Erythroblast (primary cell): ENCODE measurements around the gene GNAQ.

Source experiments
- DNase-seq, 2 experiments: peaks; one replicate each; lab custom pipeline; 2025; lab: John Stamatoyannopoulos, UW
- GATA1 ChIP-seq: IDR thresholded peaks from 2 replicates; pipeline ENCODE4 v1.6.1; 2011; ENCODE audit warnings: low read depth, mild to moderate bottlenecking, control low read depth, low read length, moderate library complexity
- POLR2A ChIP-seq: IDR thresholded peaks from 2 replicates; pipeline ENCODE4 v1.6.1; 2011; ENCODE audit warnings: mild to moderate bottlenecking, low read length

Gene GNAQ

DNA sequence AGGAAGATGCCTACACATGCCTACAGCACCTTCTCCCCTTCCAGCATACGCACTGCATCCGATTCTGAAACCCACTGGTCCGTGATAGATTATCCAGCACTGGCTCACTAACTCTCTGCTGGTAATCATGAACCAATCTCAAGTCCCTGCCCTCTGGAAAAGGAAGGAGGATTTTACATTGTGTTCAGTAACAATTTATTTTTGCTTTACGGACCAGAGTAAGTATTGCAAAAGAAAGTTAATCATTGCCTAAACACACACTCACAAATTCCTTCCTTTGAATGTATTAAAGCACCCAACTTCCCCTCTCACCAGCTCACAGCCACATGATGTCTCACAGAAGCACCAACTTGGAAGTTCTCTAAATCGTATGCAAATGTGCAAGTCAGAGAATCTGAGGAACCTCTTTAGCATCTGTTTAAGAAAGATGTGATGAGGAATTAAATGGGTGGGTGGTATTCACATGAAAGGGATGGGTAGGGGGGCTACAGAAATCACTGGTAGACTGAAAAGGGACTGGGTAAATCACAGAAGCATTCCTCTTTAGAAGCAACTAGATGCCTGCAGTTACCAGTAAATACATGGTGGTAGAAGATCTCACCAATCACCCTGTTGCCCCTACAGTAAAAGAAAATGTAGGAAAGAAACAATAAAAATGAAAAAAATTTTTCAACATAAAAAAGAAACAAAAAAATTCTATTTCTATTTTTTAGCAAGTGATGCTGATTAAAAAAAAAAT, 8.4 kb downstream of the GNAQ start:
- DNase-seq = peak; percentile 54 to 58
- TF ChIP-seq POLR2A (no peak), GATA1 (no peak)

DNA sequence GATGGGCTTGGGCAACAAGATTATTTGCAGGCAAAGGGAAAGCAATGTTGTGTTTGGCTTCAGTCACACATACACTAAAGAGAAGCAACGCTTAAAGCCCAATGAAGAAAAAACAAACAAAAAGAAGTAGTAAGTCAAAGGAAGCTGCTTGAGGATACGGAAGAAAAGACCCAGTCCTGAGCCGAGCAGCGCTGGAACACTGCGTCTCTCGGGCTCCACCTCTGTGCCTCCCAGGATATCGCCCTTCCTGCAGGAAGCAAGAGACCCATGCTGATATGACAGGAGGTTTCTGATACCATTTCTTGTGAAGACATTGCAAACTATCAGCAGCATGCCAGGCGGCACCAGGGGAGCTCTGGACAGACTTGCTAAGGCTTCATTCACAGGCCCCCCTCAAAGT, 9.9 kb downstream of the GNAQ start:
- TF ChIP-seq POLR2A (no peak), GATA1 (no peak)
- peak; percentile 79 to 91 for DNase-seq

DNA sequence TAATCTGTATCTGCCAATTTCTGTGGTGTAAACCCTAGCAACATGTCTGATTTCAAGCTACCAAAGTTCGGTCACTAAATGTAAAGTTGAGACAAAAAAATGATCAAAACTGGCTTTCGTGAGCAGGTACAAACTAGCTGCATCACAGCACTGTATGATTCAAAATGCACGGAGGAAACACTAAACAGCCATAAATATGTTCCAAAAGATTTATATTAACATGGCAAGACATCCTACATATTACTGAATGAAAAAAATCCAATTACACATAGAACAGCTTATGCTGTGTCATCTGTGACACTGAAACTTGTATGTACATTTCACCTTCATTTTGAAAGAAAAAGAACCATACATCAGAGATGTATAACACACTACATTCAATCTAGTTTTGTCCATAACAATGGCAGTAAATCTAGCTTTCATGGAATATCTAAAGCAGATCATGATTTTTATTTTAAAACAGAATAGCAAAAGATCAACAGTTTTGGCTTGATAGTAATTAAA, 14.4 kb downstream of the GNAQ start:
- peak in 1 of 2 experiments; percentile 35 for DNase-seq
- TF ChIP-seq GATA1 = no peak
- no peak for TF ChIP-seq POLR2A

DNA sequence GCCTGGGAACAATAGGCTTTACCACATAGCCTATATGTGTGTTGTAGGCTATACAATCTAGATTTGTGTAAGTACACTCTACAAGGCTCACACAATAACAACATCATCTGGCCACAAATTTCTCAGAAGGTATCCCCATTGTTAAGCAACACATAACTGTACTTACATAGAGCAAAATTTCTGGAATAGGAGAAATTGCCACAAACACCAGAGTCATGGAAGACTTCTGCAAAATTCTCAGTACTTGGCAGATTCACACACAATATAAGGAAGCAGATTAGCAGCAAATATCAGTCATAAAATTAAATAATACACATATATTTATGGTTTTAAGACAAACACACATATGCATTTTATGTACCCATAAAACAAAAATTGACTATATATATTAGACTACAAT, 16.4 kb downstream of the GNAQ start:
- TF ChIP-seq POLR2A (no peak), GATA1 (no peak)
- DNase-seq = peak; percentile 63 to 67

DNA sequence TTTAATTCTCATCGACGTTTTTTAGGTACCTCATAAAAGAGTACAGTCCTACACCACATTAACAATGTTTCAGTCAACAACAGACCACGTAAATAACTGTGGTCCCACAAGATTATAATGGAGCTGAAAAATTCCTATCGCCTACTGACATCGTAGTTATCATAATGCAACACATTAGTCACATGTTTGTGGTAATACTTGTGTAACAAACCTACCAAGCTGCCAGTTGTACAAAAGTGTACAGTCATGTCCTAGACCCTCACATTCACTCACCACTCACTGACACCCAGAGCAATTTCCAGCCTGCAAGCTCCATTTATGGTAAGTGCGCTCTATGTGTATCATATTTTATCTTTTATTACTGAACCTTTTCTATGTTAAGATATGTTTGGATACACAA, 16.8 kb downstream of the GNAQ start:
- DNase-seq = peak; percentile 79 to 90
- peak; percentile 50 for TF ChIP-seq POLR2A
- no peak for TF ChIP-seq GATA1

DNA sequence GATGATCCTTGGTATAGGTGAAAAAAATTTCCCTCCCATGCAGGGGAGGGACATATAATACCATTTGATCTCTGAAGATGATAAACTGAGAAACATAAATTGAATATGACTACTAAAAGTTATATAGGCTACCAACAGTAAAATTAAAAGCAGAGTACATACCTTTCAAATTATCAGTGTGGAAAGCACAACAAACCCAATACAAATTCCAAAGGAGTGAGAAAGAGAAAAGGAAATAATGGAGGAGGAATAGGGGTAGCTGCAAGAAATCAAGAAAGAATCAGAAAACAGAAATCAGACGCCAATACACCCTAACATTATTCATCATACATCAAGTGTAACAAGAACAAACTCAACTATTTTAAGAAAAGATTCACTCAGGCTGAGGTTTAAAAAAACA, 17.7 kb downstream of the GNAQ start:
- no peak for TF ChIP-seq GATA1
- no peak for DNase-seq

DNA sequence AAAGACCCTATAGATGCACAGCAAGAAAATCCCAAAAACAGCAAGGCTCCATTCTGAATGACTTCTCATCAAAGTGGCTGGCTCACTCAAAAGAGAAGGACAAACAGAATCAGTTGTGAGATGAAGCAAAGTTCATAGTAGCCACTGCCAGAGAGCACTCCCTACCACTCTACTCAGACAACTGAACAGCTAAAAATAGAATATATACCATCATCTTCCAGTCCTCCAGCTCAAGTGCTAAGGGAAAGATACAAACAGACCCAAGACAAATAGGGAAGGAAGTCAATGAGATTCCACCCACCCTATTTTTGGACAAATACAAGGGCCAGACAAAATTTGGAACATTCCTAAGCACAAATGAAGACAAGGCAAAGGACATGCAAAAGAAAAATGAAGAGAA, 20.6 kb downstream of the GNAQ start:
- no peak for DNase-seq
- TF ChIP-seq GATA1 (no peak), POLR2A (no peak)

DNA sequence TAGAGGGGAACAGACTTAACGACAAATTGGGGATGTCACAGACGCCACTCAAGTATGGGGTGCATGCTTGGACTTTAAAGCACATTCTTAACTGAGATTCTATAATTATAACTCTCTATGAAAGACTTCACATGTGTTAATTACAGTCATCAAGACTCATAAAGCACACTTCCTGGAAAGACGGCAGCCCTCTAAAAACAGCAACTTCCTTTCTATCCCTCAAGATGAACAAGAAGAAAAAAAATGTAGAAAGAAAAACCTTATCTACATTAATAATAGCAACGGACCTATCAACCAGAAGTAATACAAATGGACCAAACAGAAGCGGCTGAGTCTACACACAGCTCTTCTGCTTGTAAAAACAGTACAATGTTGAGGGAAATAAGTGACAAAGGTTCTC, 21.2 kb downstream of the GNAQ start:
- TF ChIP-seq GATA1 (no peak), POLR2A (no peak)
- DNase-seq = no peak

DNA sequence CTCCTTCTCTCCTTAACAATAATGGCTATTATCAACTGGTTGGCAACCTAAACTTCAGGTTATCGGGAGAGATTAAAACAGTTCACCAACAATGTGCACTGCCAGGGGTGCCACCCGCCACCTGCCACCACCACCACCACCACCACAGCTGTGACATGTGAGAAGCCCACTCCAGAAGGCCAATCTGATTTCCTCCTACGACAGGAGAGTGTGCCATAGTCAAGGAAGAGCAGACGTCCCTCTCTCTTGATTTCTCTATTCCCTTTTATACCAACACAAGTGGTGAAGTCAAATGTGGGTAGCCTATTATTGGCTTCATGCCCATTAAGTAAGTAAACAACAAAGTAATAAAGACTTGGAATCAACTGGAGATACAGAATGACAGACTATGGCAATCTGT, 22.4 kb downstream of the GNAQ start:
- no peak for DNase-seq
- no peak for TF ChIP-seq GATA1
- no peak for TF ChIP-seq POLR2A

DNA sequence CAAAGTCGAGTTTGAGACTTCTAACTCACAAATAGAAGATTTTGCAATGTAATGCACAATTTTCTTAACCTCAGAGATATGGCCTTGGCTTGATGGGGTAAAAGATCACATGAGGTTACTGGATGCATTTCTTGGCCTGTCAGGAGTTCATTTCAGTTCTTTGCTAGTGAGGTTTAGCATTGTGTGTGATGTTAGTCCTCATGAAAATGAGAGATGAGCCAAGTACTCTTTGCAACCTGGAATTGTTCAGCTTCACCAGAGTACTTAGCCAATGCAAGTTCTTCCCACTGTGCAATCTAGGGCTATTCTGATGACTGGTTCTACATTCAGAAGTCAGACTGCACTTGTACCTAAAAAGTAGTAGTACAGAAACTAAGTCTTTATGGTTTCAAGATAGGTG, 24.9 kb downstream of the GNAQ start:
- TF ChIP-seq GATA1 (no peak), POLR2A (no peak)
- DNase-seq = peak; percentile 44 to 47

DNA sequence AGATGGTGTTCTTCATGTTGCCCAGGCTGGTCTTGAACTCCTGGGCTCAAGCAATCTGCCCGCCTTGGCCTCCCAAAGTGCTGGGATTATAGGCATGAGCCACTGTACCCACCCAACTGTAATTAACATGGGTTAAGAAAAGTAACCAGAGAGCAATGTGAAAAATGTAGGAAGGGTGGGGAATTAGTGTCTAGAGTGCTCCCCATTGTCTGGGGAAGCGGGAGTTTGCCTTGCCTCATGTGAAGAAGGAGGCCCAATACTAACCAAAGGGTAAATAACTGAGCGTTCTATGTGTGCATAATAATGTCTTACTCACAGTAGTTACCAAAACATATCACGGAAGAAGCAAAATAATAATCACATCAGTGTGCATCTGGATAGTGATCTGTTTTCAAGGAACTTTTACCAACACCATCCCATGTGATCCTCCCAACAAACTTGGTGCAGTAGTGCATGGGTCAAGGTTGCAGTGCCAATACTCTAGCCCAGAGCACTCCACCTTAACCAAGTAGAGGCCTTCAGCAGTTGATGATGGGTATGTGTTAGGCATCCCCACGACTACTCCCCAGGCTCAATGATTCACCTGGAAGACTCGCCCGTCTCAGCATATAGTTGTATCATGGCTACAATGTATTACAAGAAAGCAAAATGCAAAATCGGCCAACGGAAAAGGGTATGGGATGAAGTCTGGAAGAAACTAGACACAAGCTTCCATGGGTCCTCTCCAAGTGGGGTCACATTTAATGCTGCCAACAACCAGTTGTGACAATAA, 26.2 kb downstream of the GNAQ start:
- DNase-seq = no peak
- no peak for TF ChIP-seq POLR2A
- no peak for TF ChIP-seq GATA1

DNA sequence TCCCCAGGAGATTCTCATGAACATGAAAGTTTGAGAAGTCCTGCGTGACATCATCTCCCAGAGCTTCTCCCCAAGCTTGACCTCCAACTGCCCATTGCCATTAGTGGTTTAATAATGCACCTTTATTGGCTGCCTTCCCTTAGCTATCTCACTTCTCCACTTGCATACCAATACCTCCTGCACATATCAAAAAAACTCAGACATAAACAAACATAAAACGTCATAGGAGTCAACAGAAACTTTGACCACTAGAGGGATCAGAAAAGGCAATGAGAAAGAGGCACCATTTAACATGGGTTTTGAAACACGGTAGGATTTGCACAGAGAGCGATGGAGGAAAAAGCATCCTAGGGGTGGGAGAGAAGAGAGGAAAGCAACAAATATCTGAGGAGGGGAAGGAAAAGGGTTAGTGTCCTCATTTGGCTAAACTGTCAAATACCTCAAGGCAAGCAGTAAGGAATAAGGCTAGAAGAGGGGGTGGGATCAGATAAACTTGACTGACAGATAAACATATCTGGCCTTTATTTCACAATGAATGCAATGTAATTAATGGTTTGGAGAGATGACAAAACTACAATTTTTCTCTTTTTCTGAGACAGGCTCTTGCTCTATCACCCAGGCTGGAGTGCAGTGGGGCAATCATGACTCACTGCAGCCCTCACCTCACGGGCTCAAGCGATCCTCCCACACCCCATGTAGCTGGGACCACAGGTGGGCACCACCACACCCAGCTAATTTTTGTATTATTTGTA, 27.0 kb downstream of the GNAQ start:
- TF ChIP-seq GATA1 (no peak), POLR2A (no peak)
- peak; percentile 63 to 69 for DNase-seq

DNA sequence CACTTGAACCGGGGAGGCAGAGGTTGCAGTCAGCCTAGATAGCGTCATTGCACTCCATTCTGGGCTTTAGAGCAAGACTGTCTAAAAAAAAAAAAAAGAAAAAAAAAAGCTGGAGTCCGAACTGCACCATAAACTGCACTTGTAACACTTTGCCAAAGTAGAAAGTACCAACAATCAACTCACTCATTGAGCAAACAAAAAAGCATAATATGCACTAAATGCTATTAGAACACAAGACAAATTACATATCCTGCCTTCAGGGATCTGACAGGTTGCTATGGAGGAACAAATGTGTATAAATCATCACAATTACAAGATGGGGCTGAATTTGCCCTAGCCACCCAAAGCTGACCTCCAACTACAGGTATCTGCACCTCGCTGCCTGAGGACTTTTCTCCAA, 27.9 kb downstream of the GNAQ start:
- no peak for DNase-seq
- TF ChIP-seq GATA1 (no peak), POLR2A (no peak)
